ENCODE data around the gene B9D1. TPM values are rescaled to one million over a fixed set of nuclear protein-coding genes. Genes with fewer than 3 reads are reported as not detected.

Gene B9D1
- total and polyA plus RNA-seq, 2 of the 13 experiments (the other 11 are each of a cell fraction or from before 2014, with no cell fraction given): 27.7 to 31.1 TPM

- H3K27me3 ChIP-seq (ENCODE audit: control insufficient read depth in 1 of 2, insufficient read depth in 2 of 2, low read length in 2 of 2): no peaks in the 10 kb centered on the region
- no peaks in the 10 kb centered on the region for H3K79me2 ChIP-seq (ENCODE audit: insufficient read depth, low read length)
- no peak overlapping the region for H3K9ac ChIP-seq (ENCODE audit: insufficient read depth, low read depth, low read length)
- BruUV-seq (replicated peaks): no TSS peak
- peaks cover 36% of the 10 kb centered on the region for H3K4me1 ChIP-seq (ENCODE audit: insufficient read depth, low read length)
- 95% methylated on average over 10 of the region's 10 CpGs for WGBS (ENCODE audit: low lambda C conversion rate)
- CTCF ChIA-PET (ENCODE audit: low intra/inter-chr PET ratio, low total read pairs): no interaction called here
- no peaks in the 10 kb centered on the region for H4K20me1 ChIP-seq (ENCODE audit: insufficient read depth, low read length)
- H3K4me3 ChIP-seq (replicated peaks in 1 of 3; ENCODE audit: insufficient read depth in 1 of 3, low read depth in 2 of 3, low read length in 3 of 3): no peak overlapping the region
- H2AFZ ChIP-seq (ENCODE audit: low read length): no peak overlapping the region
- H3K4me2 ChIP-seq (ENCODE audit: low read depth, low read length): no peak overlapping the region
- no peaks in the 10 kb centered on the region for H3K9me3 ChIP-seq (ENCODE audit: low read length)
- DNase-seq (ENCODE audit: low spot score) (no peak), ATAC-seq (no peak), FAIRE-seq (no peak)
- H3K36me3 ChIP-seq (replicated peaks in 1 of 2; ENCODE audit: control insufficient read depth in 1 of 2, insufficient read depth in 2 of 2, low read length in 2 of 2): peaks cover 9 to 19% of the 10 kb centered on the region in 2 experiments
- intact Hi-C loops (cut with micrococcal nuclease; ENCODE audit: unreplicated experiment) (no loop called here), in situ Hi-C loops (cut with HindIII; ENCODE audit: extremely low pct_ligation_motif_present, low pct_unique_long_range_greater_than_20kb) (no loop called here)
- H3K27ac ChIP-seq (ENCODE audit: extremely low read length, insufficient read depth, low read length): no peak overlapping the region
- POLR2A ChIA-PET: no interaction called here
- TF ChIP-seq EED (CRISPR knock-in tag; IDR thresholded peaks at IDR 0.05) (no peak), ZNF143 (CRISPR knock-in tag; IDR thresholded peaks at IDR 0.05) (no peak), ONECUT2 (CRISPR knock-in tag; IDR thresholded peaks at IDR 0.05) (no peak), ZNF639 (CRISPR knock-in tag; conservative IDR thresholded peaks at IDR 0.05) (no peak), RFXANK (CRISPR knock-in tag; IDR thresholded peaks at IDR 0.05) (no peak), MED1 (CRISPR knock-in tag; IDR thresholded peaks at IDR 0.05) (no peak), CSRNP1 (CRISPR knock-in tag; IDR thresholded peaks at IDR 0.05) (no peak), ZNF781 (CRISPR knock-in tag; IDR thresholded peaks at IDR 0.05; ENCODE audit: borderline replicate concordance, not compliant biosample characterization) (no peak), ZNF740 (CRISPR knock-in tag; IDR thresholded peaks at IDR 0.05) (no peak), ATF1 (CRISPR knock-in tag; IDR thresholded peaks at IDR 0.05) (no peak), ZMYM2 (CRISPR knock-in tag; IDR thresholded peaks at IDR 0.05) (no peak), GLI4 (CRISPR knock-in tag; IDR thresholded peaks at IDR 0.05; ENCODE audit: borderline replicate concordance) (no peak), NFKB2 (CRISPR knock-in tag; IDR thresholded peaks at IDR 0.05; ENCODE audit: borderline replicate concordance) (no peak)
Measured at GRCh38 chr17:19307521-19307920, 55.0 kb downstream of the B9D1 start.
